ENCODE data around the gene KDM1A. TPM values are rescaled to one million over a fixed set of nuclear protein-coding genes. Genes with fewer than 3 reads are reported as not detected.

Gene KDM1A
- total and polyA plus RNA-seq, 2 of the 13 experiments (the other 11 are each of a cell fraction or from before 2014, with no cell fraction given), result 81.3 to 173 TPM

DNA sequence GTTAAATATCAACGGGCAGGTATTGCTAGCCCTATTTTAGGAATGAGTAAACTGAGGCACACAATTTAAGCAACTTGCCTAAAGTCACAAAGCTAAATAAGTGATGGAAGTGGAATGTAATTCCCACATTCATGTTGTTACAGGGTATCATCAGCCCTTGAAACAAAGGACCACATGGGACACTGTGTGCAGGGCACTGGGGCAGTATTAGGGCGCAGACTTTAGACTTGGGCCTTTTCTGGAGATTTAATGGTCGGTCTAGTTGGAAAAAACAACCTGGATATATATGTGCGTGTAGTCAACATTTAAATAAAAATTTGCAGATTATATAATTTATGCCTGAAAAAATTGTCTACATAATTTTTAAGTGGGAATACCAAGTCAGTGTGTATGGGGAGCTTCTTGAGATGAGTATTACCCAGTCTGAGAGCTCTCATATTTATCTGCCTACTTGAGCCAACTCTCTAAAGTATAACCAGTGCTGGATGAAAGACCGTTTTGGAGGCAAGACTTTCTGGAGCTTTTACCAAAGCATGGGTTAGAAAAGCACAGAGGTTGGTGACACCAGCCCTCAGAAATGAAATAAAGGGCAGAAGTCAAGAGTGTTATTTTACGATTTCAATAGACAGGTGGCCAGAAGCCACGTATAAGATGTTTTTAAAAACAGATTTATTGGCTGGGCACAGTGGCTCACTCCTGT, 1.6 kb downstream of the KDM1A start (continued):
- TF ChIP-seq HNF4G (IDR thresholded peaks at IDR 0.05; ENCODE audit: borderline replicate concordance, low read depth, low read length) (0 out of 2 replicates have a peak, but pooled peaks have one; percentile 34), HNF4G (CRISPR knock-in tag; IDR thresholded peaks at IDR 0.05; ENCODE audit: borderline replicate concordance, low read depth) (no peak), ZNF552 (CRISPR knock-in tag; IDR thresholded peaks at IDR 0.05; ENCODE audit: borderline replicate concordance) (no peak), CBX5 (CRISPR knock-in tag; IDR thresholded peaks at IDR 0.05; ENCODE audit: borderline replicate concordance) (no peak), ZNF343 (CRISPR knock-in tag; IDR thresholded peaks at IDR 0.05) (no peak), XBP1 (CRISPR knock-in tag; IDR thresholded peaks at IDR 0.05) (no peak), DR1 (CRISPR knock-in tag; IDR thresholded peaks at IDR 0.05) (no peak), NFIB (CRISPR knock-in tag; IDR thresholded peaks at IDR 0.05; ENCODE audit: borderline replicate concordance) (no peak), ZNF432 (CRISPR knock-in tag; IDR thresholded peaks at IDR 0.05; ENCODE audit: borderline replicate concordance) (no peak), NR2F2 (IDR thresholded peaks at IDR 0.05; ENCODE audit: borderline replicate concordance, low read depth) (no peak), MXI1 (IDR thresholded peaks at IDR 0.05; ENCODE audit: borderline replicate concordance, low read depth, low read length) (no peak), GLI4 (CRISPR knock-in tag; IDR thresholded peaks at IDR 0.05; ENCODE audit: borderline replicate concordance) (no peak), MTF2 (CRISPR knock-in tag; IDR thresholded peaks at IDR 0.05; ENCODE audit: borderline replicate concordance) (no peak), MTA3 (CRISPR knock-in tag; IDR thresholded peaks at IDR 0.05) (no peak), MEIS2 (CRISPR knock-in tag; IDR thresholded peaks at IDR 0.05) (no peak), HNF4A (CRISPR knock-in tag; IDR thresholded peaks at IDR 0.05) (peak; percentile 58), MAFK (conservative IDR thresholded peaks at IDR 0.05 in 1 of 2, IDR thresholded peaks at IDR 0.05 in 1 of 2; ENCODE audit: low read length in 2 of 2) (no peak), SAP130 (CRISPR knock-in tag; IDR thresholded peaks at IDR 0.05; ENCODE audit: low read depth) (peak; percentile 33)
- TF ChIP-seq, protein P1, sequence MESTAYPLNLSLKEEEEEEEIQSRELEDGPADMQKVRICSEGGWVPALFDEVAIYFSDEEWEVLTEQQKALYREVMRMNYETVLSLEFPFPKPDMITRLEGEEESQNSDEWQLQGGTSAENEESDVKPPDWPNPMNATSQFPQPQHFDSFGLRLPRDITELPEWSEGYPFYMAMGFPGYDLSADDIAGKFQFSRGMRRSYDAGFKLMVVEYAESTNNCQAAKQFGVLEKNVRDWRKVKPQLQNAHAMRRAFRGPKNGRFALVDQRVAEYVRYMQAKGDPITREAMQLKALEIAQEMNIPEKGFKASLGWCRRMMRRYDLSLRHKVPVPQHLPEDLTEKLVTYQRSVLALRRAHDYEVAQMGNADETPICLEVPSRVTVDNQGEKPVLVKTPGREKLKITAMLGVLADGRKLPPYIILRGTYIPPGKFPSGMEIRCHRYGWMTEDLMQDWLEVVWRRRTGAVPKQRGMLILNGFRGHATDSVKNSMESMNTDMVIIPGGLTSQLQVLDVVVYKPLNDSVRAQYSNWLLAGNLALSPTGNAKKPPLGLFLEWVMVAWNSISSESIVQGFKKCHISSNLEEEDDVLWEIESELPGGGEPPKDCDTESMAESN (CRISPR knock-in tag; conservative IDR thresholded peaks at IDR 0.05), result no peak
- TF ChIP-seq, protein P2, sequence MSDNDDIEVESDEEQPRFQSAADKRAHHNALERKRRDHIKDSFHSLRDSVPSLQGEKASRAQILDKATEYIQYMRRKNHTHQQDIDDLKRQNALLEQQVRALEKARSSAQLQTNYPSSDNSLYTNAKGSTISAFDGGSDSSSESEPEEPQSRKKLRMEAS (IDR thresholded peaks at IDR 0.05), result peak; percentile 37; the same call in 1 of the 2 replicates
- TF ChIP-seq, protein P3, sequence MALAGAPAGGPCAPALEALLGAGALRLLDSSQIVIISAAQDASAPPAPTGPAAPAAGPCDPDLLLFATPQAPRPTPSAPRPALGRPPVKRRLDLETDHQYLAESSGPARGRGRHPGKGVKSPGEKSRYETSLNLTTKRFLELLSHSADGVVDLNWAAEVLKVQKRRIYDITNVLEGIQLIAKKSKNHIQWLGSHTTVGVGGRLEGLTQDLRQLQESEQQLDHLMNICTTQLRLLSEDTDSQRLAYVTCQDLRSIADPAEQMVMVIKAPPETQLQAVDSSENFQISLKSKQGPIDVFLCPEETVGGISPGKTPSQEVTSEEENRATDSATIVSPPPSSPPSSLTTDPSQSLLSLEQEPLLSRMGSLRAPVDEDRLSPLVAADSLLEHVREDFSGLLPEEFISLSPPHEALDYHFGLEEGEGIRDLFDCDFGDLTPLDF (CRISPR knock-in tag; IDR thresholded peaks at IDR 0.05), result no peak
- TF ChIP-seq, protein P4, sequence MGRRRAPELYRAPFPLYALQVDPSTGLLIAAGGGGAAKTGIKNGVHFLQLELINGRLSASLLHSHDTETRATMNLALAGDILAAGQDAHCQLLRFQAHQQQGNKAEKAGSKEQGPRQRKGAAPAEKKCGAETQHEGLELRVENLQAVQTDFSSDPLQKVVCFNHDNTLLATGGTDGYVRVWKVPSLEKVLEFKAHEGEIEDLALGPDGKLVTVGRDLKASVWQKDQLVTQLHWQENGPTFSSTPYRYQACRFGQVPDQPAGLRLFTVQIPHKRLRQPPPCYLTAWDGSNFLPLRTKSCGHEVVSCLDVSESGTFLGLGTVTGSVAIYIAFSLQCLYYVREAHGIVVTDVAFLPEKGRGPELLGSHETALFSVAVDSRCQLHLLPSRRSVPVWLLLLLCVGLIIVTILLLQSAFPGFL (CRISPR knock-in tag; IDR thresholded peaks at IDR 0.05), result no peak
- TF ChIP-seq, protein P5, sequence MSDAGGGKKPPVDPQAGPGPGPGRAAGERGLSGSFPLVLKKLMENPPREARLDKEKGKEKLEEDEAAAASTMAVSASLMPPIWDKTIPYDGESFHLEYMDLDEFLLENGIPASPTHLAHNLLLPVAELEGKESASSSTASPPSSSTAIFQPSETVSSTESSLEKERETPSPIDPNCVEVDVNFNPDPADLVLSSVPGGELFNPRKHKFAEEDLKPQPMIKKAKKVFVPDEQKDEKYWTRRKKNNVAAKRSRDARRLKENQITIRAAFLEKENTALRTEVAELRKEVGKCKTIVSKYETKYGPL (CRISPR knock-in tag; IDR thresholded peaks at IDR 0.05), result no peak
- TF ChIP-seq, protein P6, sequence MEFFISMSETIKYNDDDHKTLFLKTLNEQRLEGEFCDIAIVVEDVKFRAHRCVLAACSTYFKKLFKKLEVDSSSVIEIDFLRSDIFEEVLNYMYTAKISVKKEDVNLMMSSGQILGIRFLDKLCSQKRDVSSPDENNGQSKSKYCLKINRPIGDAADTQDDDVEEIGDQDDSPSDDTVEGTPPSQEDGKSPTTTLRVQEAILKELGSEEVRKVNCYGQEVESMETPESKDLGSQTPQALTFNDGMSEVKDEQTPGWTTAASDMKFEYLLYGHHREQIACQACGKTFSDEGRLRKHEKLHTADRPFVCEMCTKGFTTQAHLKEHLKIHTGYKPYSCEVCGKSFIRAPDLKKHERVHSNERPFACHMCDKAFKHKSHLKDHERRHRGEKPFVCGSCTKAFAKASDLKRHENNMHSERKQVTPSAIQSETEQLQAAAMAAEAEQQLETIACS (CRISPR knock-in tag; IDR thresholded peaks at IDR 0.05), result no peak

All from HepG2 (cell line).